H9 (cell line): Measurements from ENCODE around the gene CLK2. TPM values are rescaled to one million over a fixed set of nuclear protein-coding genes. Genes with fewer than 3 reads are reported as not detected.
"Not testable (repeated sequence)": the region's sequence is repeated elsewhere in the genome, so short reads cannot be mapped to it uniquely, and the experiment has no call there.

Experiments used
- DNase-seq: peaks from one replicate; pipeline ENCODE4 v3.0.0-alpha.2; 2017
- H2AFZ ChIP-seq: one replicate; pipeline ENCODE4 v1.6.1; 2013; ENCODE audit warnings: mild to moderate bottlenecking, low read length, control low read depth, moderate library complexity
- H2AK5ac ChIP-seq: 2 replicates; pipeline ENCODE4 v1.6.1; 2013; ENCODE audit warnings: low read length, control low read depth, mixed read lengths; ENCODE audit not compliant: insufficient read length
- H2BK120ac ChIP-seq: one replicate; pipeline ENCODE4 v1.6.1; 2013; ENCODE audit warnings: low read depth, mild to moderate bottlenecking, low read length, control low read depth, inconsistent platforms; ENCODE audit not compliant: poor library complexity, severe bottlenecking
- H2BK12ac ChIP-seq: 2 replicates; pipeline ENCODE4 v1.6.1; 2013; ENCODE audit warnings: low read length, control low read depth, mixed read lengths, low read depth; ENCODE audit not compliant: insufficient read length
- H2BK15ac ChIP-seq: 2 replicates; pipeline ENCODE4 v1.6.1; 2013; ENCODE audit warnings: low read depth, low read length, control low read depth
- H2BK20ac ChIP-seq: one replicate; pipeline ENCODE4 v1.6.1; 2013; ENCODE audit warnings: low read depth, mild to moderate bottlenecking, low read length, control low read depth, inconsistent platforms; ENCODE audit not compliant: poor library complexity, severe bottlenecking
- H2BK5ac ChIP-seq: 2 replicates; pipeline ENCODE4 v1.6.1; 2013; ENCODE audit warnings: low read length, control low read depth, mixed read lengths; ENCODE audit not compliant: insufficient read length
- H3K14ac ChIP-seq: 2 replicates; pipeline ENCODE4 v1.6.1; 2013; ENCODE audit warnings: low read length, control low read depth; ENCODE audit not compliant: insufficient read depth
- H3K18ac ChIP-seq: 2 replicates; pipeline ENCODE4 v1.6.1; 2013; ENCODE audit warnings: low read depth, mild to moderate bottlenecking, mixed read lengths, low read length, control low read depth; ENCODE audit not compliant: insufficient read length
- H3K23ac ChIP-seq: 2 replicates; pipeline ENCODE4 v1.6.1; 2013; ENCODE audit warnings: low read length, control low read depth, mixed read lengths, low read depth; ENCODE audit not compliant: insufficient read length
- H3K23me2 ChIP-seq: 2 replicates; pipeline ENCODE4 v1.6.1; 2013; ENCODE audit warnings: low read depth, mild to moderate bottlenecking, mixed read lengths, low read length, control low read depth; ENCODE audit not compliant: insufficient read length, poor library complexity, severe bottlenecking
- H3K27ac ChIP-seq: 2 replicates; pipeline ENCODE4 v1.5.1; 2013; ENCODE audit warnings: low read length, control low read depth, mixed read lengths, low read depth; ENCODE audit not compliant: insufficient read length
- H3K27me3 ChIP-seq: 2 replicates; pipeline ENCODE4 v1.6.1; 2013; ENCODE audit warnings: low read length, control low read depth, inconsistent platforms; ENCODE audit not compliant: insufficient read depth
- H3K4ac ChIP-seq: 2 replicates; pipeline ENCODE4 v1.6.1; 2013; ENCODE audit warnings: low read depth, mild to moderate bottlenecking, control low read depth, inconsistent platforms, low read length, moderate library complexity
- H3K4me1 ChIP-seq: 2 replicates; pipeline ENCODE4 v1.6.1; 2013; ENCODE audit warnings: low read length, control low read depth, inconsistent platforms; ENCODE audit not compliant: insufficient read depth
- H3K4me2 ChIP-seq: 2 replicates; pipeline ENCODE4 v1.6.1; 2013; ENCODE audit warnings: low read length, control low read depth, mixed read lengths; ENCODE audit not compliant: insufficient read length, insufficient read depth
- H3K56ac ChIP-seq: 2 replicates; pipeline ENCODE4 v1.6.1; 2013; ENCODE audit warnings: low read depth, mild to moderate bottlenecking, mixed read lengths, low read length, control low read depth; ENCODE audit not compliant: insufficient read length
- H3K79me1 ChIP-seq: 2 replicates; pipeline ENCODE4 v1.6.1; 2013; ENCODE audit warnings: low read depth, mild to moderate bottlenecking, moderate library complexity, low read length, control low read depth, inconsistent platforms; ENCODE audit not compliant: insufficient read depth, poor library complexity, severe bottlenecking
- H3K79me2 ChIP-seq: 2 replicates; pipeline ENCODE4 v1.6.1; 2013; ENCODE audit warnings: low read length, control low read depth, inconsistent platforms; ENCODE audit not compliant: insufficient read depth
- H3K9ac ChIP-seq: 2 replicates; pipeline ENCODE4 v1.6.1; 2013; ENCODE audit warnings: low read length, control low read depth, mixed read lengths; ENCODE audit not compliant: insufficient read length; ENCODE audit errors: extremely low read depth
- H3K9me3 ChIP-seq: one replicate; pipeline ENCODE4 v1.6.1; 2013; ENCODE audit warnings: low read depth, low read length, inconsistent platforms; ENCODE audit not compliant: control insufficient read depth
- H3T11ph ChIP-seq: one replicate; pipeline ENCODE4 v1.6.1; 2013; ENCODE audit warnings: mild to moderate bottlenecking, low read length, control low read depth, inconsistent platforms
- H4K20me1 ChIP-seq: one replicate; pipeline ENCODE4 v1.6.1; 2013; ENCODE audit not compliant: control insufficient read depth, insufficient read length, insufficient read depth
- H4K5ac ChIP-seq: 2 replicates; pipeline ENCODE4 v1.6.1; 2013; ENCODE audit warnings: low read depth, mild to moderate bottlenecking, mixed read lengths, low read length, control low read depth; ENCODE audit not compliant: insufficient read length
- H4K8ac ChIP-seq: replicated peaks from 2 replicates; pipeline ENCODE4 v1.6.1; 2013; ENCODE audit warnings: low read length, control low read depth, mixed read lengths, low read depth; ENCODE audit not compliant: insufficient read length
- H4K91ac ChIP-seq: 2 replicates; pipeline ENCODE4 v1.6.1; 2013; ENCODE audit warnings: low read depth, mild to moderate bottlenecking, moderate library complexity, mixed read lengths, low read length, control low read depth; ENCODE audit not compliant: insufficient read length
- H3K27ac Mint-ChIP-seq, 3 experiments: 2 replicates in 2 of 3; 3 replicates in 1 of 3; pipeline ENCODE4 v1.8.0; 2020 to 2021; ENCODE audit warnings: mixed read lengths in 3 of 3, mild to moderate bottlenecking in 1 of 3, moderate library complexity in 1 of 3
- H3K27me3 Mint-ChIP-seq: 2 replicates; pipeline ENCODE4 v1.8.0; 2021; ENCODE audit warnings: low read depth, mild to moderate bottlenecking, moderate library complexity, mixed read lengths
- H3K36me3 Mint-ChIP-seq, 3 experiments: 2 replicates in 2 of 3; 3 replicates in 1 of 3; pipeline ENCODE4 v1.8.0; 2020 to 2021; ENCODE audit warnings: low read depth in 3 of 3, mixed read lengths in 3 of 3; ENCODE audit not compliant: insufficient read depth in 1 of 3
- H3K4me1 Mint-ChIP-seq, 2 experiments: 2 replicates each; pipeline ENCODE4 v1.8.0; 2020; ENCODE audit warnings: mixed read lengths in 2 of 2
- H3K4me3 Mint-ChIP-seq, 2 experiments: 2 replicates in 1 of 2; 3 replicates in 1 of 2; pipeline ENCODE4 v1.8.0; 2020 to 2021; ENCODE audit warnings: mild to moderate bottlenecking in 2 of 2, mixed read lengths in 2 of 2, moderate library complexity in 1 of 2
- H3K9me3 Mint-ChIP-seq, 2 experiments: 2 replicates in 1 of 2; 3 replicates in 1 of 2; pipeline ENCODE4 v1.8.0; 2020; ENCODE audit warnings: mild to moderate bottlenecking in 2 of 2, mixed read lengths in 2 of 2, moderate library complexity in 1 of 2
- CTCF ChIP-seq: fragments of 200-600 bp; sonication (generic); conservative IDR thresholded peaks from 3 replicates; pipeline ENCODE4 v1.8.0; 2021; ENCODE audit warnings: antibody characterized with exemption, mild to moderate bottlenecking
- WGBS: extraction: QIAGEN DNeasy Blood & Tissue Kit; methylation state at CpG from one replicate; pipeline ENCODE4 v1.1.7; 2013; ENCODE audit warnings: missing lambda C conversion rate, low lambda C conversion rate, mixed read lengths; ENCODE audit not compliant: insufficient read length; ENCODE audit errors: extremely low coverage; 5-methylcytosine and 5-hydroxymethylcytosine counted together
- total RNA-seq: library from RNA; stranded (reverse); gene quantifications from 2 replicates; pipeline ENCODE4 v1.2.1, GENCODE V29; 2021

CLK2 gene
- total RNA-seq, 1 experiment from 2014 or later, result 77.5 TPM

- H2BK15ac ChIP-seq, result no peak overlapping the region
- H3K9me3 ChIP-seq, result no peaks in the 10 kb centered on the region
- no peak overlapping the region for H3K4me3 Mint-ChIP-seq
- H4K5ac ChIP-seq, result no peak overlapping the region
- H3K23me2 ChIP-seq, result peaks cover 9% of the 10 kb centered on the region
- no peak for TF ChIP-seq CTCF
- peaks cover 36% of the 10 kb centered on the region for H3K27me3 Mint-ChIP-seq
- H2BK20ac ChIP-seq, result no peak overlapping the region
- no peak overlapping the region for H3K27ac Mint-ChIP-seq
- peaks cover 8 to 30% (median 28%) of the 10 kb centered on the region in 3 experiments for H3K36me3 Mint-ChIP-seq
- peaks cover 22 to 30% of the 10 kb centered on the region in 2 experiments for H3K4me1 Mint-ChIP-seq
- no peak overlapping the region for H2BK120ac ChIP-seq
- H2BK12ac ChIP-seq, result no peak overlapping the region
- H3K18ac ChIP-seq, result no peak overlapping the region
- no peak for DNase-seq
- no peak overlapping the region for H3K56ac ChIP-seq
- no peak overlapping the region for H3K4me2 ChIP-seq
- no peak overlapping the region for H4K8ac ChIP-seq
- WGBS, result no CpG with 5 or more reads among the region's 26 CpGs
- H2AK5ac ChIP-seq, result no peak overlapping the region
- H3K27ac ChIP-seq, result no peak overlapping the region
- no peak overlapping the region for H3T11ph ChIP-seq
- no peak overlapping the region for H3K9ac ChIP-seq
- no peaks in the 10 kb centered on the region for H3K4me1 ChIP-seq
- no peak overlapping the region for H3K14ac ChIP-seq
- no peak overlapping the region for H4K91ac ChIP-seq
- no peak overlapping the region for H2BK5ac ChIP-seq
- H3K9me3 Mint-ChIP-seq, result peaks cover 0 to 3% of the 10 kb centered on the region in 2 experiments; a peak in 1 of 5 replicates
- no peaks in the 10 kb centered on the region for H3K79me1 ChIP-seq
- no peaks in the 10 kb centered on the region for H3K79me2 ChIP-seq
- H3K4ac ChIP-seq, result no peak overlapping the region
- H4K20me1 ChIP-seq, result no peaks in the 10 kb centered on the region
- H3K27me3 ChIP-seq, result no peaks in the 10 kb centered on the region; the same call in 1 of the 2 replicates
- no peak overlapping the region for H2AFZ ChIP-seq
- H3K23ac ChIP-seq, result no peak overlapping the region
These were observed 25.4 kb downstream of the CLK2 start for GRCh38 chr1:155247667-155248553.

GRCh38 chr1:155246796-155247195 is 26.5 kb downstream of the CLK2 start:
- not testable (repeated sequence) for H3K79me2 ChIP-seq, H3K9me3 ChIP-seq, H3K27me3 ChIP-seq, H2BK15ac ChIP-seq, H3K4me1 ChIP-seq, H3K9me3 Mint-ChIP-seq, H2BK5ac ChIP-seq, H3K4me2 ChIP-seq, H2BK20ac ChIP-seq, H2AFZ ChIP-seq, H4K91ac ChIP-seq, H4K5ac ChIP-seq, H3K23ac ChIP-seq, H3K23me2 ChIP-seq, H3K4me3 Mint-ChIP-seq, H3K4ac ChIP-seq, H3K56ac ChIP-seq, H4K20me1 ChIP-seq, H3K14ac ChIP-seq, H3T11ph ChIP-seq, H4K8ac ChIP-seq, H3K27ac ChIP-seq, H2BK12ac ChIP-seq, H3K79me1 ChIP-seq, H2BK120ac ChIP-seq, DNase-seq, H2AK5ac ChIP-seq, H3K18ac ChIP-seq, H3K27ac Mint-ChIP-seq, H3K9ac ChIP-seq
- Mint-ChIP-seq H3K36me3 (peaks cover 8 to 28% (median 27%) of the 10 kb centered on the region in 3 experiments), H3K4me1 (peaks cover 24 to 30% of the 10 kb centered on the region in 2 experiments), H3K27me3 (peaks cover 41% of the 10 kb centered on the region)
- no CpG with 5 or more reads among the region's 3 CpGs for WGBS
